Mucosa of gallbladder (tissue), 1 donor: ENCODE results near the gene SMYD2. TPM values are rescaled to one million over a fixed set of nuclear protein-coding genes. Genes with fewer than 3 reads are reported as not detected.

Source experiments
- DNase-seq: peaks from one replicate; pipeline ENCODE4 v3.0.0-alpha.2; 2020; ENCODE audit warnings: low spot score
- total RNA-seq: library from RNA; stranded (reverse); gene quantifications from one replicate; pipeline ENCODE4 v1.2.1, GENCODE V29; 2021
- donor health status: DM: no; HTN: no; CAD: no.

Gene SMYD2
- total RNA-seq, 1 donor from 2014 or later = 21.6 TPM

DNA sequence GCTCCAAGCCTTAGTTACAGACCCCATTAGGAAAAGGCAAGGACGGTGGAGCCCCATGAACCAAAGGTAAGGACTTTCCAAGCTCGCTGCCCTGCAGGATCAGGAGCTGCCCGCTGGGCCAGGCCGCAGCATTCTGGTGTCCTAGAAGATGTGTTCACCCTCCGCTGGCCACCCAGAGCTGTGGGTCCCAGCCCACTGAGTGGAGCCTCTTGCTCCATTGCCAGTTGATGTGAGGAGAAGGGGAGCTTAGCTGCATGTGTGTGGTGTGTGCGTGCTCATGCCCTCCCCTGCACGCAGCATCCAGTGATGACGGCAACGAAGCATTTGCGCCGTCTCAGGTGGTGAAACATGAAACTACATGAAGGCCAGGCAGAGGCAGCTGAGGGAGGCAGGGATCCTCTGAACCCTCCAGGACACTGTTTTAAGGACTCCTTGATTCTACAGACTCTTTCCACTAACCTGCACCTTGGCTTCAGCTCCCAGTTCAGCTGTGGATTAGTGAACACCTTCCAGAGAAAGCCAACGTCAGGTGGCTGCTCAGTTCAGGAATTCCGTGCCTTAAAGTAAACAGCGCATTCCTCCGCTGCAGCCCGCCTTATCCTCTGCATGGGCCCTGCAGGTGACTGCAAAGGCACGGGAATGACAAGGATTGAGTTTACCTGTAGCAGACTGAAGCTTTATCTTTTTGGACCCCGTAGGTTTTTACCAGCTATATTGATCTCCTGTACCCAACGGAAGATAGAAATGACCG, 48.7 kb downstream of the SMYD2 start:
- DNase-seq = no peak

DNA sequence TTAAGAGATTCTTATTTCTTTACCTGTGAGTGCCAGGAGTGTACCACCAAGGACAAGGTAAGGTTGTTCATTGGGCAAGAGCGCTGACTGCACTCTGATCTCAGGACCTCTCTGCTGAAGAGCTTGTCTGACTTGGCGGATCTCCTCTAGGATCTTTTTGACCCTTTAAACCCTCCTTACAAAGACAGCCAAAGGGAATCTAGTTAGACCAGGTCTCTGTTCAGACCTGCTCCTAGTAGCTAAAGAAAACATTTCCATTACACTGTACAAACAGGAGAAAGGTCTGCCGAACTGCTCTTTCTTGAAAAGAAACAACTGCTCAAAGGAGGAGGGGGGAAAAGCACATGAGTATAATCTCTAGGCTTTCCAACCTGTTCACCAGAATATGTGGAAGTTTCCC, 49.3 kb downstream of the SMYD2 start:
- no peak for DNase-seq

DNA sequence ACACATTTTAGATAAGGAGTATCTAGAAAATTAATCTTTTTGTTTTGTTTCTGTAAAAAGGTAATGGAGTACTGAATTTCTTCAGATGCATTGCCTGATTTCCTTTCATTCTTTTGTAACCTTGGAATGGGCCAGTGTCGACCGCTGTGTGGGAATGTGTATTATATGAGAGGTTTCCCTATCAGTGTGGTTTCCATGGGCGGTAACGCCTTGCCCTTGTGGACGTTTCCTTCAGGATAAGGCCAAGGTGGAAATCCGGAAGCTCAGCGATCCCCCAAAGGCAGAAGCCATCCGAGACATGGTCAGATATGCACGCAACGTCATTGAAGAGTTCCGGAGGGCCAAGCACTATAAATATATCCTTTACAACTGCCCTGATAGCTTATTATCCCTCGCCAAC, 49.8 kb downstream of the SMYD2 start:
- DNase-seq = no peak

DNA sequence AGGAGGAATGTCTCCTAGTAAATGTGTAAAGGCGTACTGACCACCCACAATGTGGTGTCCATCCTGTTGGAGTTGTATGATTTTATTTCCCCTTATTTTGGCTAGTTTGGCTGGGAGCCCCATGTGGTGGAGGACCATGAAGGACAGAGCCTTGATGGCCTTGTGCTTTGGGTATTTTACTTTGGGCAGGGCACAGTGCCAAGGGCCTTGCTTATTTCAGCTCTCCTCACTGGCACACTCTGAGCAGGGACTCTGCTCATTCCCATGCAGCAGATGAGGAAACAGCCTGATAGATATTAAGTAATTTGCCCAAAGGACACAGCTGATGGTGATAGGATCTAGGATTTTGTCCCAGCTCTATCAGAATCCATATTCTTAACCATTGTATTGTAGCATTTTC, 50.2 kb downstream of the SMYD2 start:
- DNase-seq = no peak

DNA sequence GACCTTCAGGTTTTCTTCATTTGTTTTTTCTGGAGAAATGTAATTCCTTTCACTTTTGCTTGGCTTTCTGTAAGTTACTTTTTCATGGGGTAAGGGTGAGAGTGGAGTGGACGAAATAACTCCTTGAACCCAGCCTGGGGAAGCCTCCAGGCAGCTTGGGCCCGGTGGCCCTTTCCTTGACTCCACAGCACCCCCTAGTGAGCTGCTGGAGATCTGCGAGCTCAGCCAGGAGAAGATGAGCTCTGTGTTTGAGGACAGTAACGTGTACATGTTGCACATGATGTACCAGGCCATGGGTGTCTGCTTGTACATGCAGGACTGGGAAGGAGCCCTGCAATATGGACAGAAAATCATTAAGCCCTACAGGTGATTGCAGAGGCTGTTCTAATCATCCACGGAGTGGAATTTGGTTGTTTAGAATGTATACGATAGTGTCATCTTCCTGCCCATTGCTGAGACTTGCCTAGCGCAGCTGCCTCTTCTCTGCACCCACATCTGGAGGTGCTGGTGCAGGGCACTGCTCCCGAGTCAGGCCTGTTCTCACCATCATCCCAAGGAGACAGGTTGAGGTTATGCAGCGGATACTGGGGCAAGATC, 51.0 kb downstream of the SMYD2 start:
- no peak for DNase-seq

DNA sequence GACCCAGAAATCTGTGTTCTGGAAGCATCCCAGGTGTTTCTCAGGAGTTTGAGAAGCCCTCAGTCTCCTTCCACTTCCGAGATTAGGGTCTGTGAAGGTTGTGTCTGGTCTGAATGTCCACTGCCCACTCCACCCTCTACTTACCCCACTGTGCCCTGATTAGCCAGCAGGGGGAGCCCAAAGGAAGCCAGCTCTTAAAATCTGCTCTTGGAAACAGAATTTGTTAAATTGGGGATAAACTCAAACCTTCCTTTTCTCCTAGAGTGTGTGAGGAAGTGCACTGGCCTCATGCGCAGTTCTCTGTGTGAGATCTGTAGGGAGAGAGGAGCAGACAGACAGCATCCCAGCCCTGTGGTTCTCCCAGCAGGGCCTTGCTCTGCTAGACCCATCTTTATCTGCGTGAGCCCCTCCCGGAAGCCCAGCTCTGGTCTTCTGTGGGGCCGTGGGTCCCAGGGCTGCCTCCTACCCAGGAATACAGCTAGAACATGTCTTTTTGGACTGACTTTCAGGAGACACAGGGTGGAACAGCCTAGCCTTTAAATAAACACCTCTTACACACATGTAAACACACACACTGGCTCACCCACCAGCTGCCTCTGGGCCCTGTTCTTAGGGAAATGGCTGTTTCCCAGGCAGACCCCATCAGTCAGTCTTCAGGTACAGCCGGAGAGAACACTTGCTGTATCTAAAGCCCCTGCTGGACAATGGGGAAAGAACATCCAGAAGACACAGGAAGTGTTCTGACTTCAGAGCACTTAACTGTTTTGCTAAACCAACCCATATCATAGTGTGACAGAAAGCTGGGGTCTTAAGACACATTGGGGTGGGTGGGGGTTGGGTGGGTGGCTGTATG, 52.2 kb downstream of the SMYD2 start:
- DNase-seq = peak; percentile 50

DNA sequence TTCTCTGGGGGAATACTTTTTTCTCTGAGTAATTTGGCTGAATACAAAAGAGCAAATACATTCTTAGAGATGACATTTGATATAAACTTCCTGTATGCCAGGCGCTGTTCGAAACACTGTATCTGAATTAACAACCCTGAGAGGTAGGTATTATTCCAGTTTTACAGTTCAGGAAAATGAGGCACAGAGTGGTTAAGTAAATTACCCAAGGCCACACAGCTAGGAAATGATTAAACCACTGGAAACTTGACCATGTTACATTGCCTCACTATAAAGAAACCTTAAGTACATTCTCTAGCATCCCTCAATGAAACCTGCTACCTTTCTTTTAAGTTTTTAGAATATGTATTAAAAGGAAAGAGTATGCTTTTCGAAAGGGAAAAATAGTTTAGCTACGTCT, 54.6 kb downstream of the SMYD2 start:
- DNase-seq = no peak

DNA sequence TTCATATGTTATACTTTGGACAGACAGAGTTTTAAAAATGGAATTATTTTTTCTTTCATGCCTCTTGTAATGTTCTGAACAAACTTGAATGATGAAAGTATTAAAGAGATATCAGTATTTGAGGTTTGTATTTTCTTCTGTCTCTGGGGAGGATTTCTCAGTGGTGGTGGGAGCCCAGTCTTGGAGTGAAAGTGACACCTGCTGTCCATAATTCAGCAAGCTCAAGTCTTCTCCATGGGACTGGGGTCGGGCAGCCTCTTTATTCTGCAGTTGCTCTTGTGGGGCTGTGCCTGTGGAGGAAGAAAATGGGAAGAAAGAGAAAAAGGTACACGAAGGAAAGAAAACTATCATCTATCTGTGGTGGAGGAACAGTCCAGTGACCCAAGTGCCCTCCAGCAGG, 56.1 kb downstream of the SMYD2 start:
- no peak for DNase-seq

DNA sequence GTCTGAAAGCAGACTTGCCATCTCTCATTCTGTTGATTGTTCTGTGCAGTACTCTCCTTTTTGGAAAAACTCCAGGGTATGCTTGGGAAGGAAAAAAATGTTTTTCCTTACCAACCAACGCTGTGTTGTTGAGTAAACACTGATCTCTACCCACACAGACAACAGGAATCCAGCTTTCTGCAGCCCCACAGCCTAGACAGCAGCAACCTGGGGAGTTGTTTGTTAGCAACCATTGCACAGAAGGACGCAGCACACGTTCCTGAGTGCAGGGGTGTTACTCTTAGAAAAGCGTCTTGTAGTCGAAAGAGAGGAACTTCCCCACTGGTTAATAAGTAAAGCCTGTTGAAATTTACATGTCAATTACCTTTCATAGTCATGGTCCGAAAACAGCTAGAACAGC, 56.6 kb downstream of the SMYD2 start:
- DNase-seq = no peak

DNA sequence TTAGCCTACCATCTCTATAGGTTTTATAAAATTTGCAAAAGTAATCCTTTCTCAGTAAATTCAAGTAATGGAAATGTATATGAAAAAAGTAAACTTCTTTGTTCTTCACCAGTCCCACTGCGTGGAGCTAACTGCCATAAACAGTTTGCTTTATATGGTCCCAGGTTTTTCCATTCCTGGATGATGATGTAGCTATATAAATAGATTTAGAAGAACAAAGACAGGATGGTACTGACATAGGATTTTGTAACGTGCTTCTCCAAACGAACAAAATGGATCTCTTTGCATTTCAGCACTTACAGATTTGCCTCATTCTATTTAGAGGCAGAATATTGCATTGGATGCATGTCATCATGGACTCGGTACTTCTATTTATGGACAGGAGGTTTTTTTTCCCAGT, 57.3 kb downstream of the SMYD2 start:
- DNase-seq = no peak

DNA sequence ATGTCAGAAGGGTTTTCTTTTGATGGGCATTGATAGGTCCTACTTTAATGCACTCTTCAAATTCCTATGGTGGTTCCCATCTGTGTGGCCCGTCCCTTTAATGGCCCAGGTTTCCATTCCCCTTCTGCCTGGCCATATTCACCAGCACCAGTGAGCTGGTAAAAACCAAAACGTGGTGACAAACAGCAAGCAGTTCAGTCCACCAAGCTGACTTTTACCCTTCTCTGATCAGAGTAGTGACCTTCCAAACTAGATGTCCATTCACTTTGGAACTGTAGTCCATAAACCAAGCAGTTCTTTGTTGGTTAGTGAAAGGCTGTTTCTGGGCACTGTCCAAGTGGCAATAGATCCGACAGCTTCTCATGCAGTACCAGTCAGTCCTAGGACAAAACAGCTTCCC, 60.5 kb downstream of the SMYD2 start:
- no peak for DNase-seq

DNA sequence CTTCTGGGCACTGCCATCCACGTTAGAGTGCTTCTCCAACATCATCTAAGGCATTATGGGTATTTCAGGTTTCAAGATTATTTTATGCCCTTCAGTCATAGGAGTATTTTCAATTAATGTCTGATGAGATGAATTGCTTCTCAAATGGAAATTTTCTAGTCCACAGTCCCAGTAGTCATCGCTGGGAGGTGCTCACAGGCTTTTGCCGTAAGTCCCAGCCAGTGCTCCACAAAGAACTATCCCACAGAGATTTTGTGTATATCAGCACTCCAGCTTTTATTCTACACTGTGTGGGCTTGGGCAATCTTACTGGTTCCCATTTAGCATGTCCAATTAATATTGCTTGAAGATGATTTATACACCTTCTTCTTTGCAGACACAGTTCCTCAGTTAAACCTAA, 61.0 kb downstream of the SMYD2 start:
- DNase-seq = no peak

DNA sequence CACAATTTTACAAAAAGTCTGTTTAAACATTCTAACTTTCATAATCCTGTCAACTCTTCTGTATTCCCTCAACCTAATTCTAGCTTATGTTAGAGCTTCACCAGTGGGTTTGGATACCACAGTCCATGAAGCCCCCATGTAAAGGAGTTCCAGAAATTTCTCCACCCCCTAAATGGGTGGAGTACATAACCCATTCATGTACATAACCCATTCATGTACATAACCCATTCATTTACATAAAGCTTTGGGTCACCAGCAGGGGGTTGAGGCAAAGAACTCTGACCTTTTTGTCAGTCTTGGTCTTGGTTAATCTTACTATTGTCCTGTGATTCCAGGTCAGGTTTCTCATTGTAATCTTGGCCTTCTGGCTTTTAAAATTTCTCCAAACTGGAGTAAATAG, 61.6 kb downstream of the SMYD2 start:
- DNase-seq = no peak

DNA sequence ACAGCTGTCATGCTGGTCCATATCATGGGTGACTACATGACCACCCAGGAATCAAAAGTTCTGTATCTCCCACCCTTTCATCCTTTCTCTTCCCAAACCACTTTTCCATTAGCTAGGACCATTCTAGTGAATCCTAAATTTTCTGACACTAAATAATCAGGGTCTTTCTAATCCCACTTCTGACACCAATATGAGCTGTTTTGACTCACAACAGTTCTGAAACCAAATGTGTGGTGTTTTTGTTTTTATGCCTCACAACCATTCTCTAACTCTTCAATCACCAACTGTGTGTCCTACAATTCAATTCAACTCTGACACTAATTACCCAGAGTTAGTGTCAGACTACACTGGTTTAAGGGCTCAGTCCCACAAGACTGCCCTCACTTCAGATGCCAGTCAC, 63.9 kb downstream of the SMYD2 start:
- no peak for DNase-seq

DNA sequence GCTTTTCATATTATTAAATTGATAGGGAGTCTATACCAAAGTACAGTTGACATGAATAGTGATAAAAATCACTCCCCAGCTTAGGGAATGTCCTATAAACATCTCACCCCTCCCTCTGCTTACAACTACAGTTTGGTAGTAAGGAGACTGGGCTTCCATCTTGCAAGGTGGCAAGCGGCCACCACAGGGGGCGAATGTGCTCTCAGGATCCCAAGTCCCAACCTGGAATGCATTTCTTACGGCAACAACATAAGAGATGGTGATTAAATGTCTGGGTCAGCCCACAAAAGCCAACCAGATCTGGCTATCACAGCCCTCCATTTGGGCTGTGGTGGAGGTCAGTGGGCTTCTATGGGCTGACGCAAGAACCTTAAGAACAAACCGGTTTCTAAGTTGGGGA, 68.0 kb downstream of the SMYD2 start:
- no peak for DNase-seq

DNA sequence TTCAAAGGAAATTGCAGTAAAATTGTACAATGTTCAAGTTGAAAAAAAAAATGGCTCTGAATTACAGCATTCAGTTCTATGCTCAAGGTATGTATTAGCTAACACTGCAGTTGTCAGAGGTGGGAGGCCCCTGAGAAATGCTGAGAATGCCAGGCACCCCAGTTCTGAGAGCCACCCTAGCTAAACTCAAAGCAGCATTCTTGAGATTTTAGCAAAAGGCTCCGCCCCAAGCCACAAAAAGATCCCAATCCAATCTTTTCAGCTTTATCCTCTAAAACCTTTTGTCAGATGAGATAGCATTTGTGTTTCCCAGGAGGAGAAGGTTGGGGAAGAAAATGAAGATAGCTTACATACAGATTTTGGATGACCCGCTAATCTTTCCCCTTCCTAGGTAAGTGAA, 68.8 kb downstream of the SMYD2 start:
- no peak for DNase-seq

DNA sequence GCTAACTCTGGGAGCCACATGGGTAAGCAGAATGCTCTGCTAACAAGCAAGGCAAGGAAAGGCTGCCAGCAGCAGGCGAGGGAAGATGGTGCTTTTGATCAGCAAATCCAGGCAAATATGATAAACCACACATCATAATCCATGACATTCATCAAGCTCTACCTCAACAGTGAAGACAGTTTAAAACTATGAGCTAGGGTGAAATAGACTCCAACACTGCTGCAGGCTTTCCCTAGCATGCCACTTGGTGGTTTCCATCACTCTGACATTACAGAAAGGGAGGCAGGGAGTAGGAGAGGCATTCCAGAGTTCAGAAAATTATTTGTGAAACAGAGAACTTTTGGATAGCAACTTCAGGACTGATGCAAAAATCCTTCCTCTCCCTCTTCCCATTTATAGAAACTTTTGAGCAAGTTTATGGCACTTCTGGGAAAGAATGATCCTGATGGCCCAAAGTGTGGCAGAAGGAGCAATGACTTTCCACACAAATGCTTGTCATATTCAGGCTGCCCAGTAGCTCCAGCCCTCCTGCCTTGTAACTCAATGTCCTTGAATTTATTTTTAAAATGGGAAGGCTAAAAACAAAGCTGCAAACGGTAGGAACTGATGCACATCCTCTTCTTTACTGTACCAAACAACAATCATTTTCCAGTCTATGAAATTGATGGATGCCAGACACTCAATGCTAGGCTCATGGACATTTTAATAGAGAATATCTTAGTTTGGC, 70.8 kb downstream of the SMYD2 start:
- DNase-seq = no peak

DNA sequence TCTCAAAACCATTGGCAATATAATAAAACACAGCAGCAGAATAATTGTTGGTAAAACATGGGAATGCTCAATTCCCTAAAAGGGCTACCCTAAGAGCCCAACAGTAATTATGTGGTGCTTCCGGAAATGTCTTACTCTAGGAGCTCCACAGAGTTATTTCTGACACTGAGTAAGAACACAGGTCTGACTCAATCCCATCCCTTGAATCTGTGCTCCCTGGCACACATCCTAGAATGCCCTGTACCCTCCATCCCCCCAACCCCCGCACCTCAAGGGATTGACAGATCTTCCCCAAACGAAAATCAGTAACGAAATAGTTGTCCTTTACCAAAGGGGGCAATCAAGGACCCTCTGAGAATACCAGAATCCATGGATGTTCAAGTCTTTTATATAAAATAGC, 71.9 kb downstream of the SMYD2 start:
- no peak for DNase-seq

DNA sequence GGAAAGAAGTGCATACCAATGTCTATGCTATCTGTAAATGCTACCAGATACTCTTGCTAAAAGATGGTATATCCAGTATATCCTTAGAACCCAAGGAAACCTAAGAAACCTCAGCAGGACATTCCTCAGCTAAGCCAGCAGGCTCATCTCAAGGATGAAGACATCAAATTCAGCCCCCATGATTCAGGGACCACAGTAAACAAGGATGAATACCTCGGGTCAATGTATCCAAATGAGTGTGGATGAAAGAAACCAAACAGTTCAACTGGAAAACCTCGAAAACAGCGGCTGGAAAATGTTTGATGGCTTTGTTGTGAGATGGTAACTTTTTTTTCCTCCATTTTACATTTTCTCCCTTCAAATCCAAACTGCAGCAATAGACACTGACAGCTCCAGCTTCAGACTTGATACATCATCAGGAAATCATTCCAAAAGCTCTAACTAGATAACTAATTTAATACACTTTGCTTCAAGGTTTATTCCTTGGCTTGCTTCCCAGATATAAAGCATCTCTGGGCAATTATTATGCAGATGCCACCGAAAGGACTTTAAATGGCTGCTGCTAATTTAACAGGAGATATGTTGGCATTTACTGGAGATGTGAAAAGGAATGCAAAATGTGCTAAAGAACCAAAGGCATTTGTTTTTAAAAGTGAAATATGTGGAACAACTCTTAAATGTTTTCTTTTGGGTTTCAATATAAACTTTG, 73.6 kb downstream of the SMYD2 start:
- DNase-seq = no peak

DNA sequence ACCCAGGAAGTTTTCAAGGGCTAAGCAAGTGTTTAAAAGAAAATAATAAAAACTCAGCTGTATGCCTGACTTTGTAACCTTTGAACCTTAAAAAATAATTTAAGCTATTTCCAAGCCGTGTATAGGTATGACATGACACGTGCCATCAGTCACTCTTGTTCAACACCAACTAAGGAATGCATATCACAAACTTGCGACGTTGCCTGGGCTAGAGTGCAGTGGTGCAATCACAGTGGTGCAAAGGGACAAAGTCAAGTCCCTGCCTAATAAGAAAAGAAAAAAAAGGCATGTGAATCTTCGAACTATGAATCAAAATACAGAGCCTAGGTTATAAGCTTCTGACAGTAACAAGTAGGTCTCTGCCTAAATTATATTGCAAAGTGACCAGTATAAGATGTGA, 79.2 kb downstream of the SMYD2 start:
- no peak for DNase-seq

DNA sequence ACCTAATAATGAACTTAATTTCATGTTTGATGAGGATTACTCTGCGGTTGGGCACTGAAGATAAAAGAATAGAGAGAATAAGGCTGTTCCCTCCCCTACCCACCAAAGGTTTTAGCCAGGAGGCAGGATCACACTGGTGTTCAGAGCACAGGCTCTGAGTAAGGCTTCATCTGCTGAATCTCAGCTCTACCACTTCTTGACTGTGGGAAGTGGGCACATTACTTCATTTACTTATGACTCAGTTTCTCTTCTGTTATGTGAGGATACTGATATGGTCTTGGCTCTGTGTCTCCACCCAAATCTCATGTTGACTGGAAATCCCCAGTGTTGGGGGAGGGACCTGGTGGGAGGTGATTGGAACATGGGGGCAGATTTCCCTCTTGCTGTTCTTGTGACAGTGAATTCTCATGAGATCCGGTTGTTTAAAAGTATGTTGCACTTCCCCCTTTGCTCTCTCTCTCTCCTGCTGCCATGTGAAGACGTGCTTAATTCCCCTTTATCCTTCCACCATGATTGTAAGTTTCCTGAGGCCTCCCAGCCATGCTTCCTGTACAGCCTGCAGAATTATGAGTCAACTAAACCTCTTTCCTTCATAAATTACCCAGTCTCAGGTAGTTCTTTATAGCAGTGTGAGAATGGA, 79.7 kb downstream of the SMYD2 start:
- DNase-seq = no peak
